Neural cell (in vitro differentiated cells): ENCODE measurements around the gene CACUL1.

Source experiments
- CTCF ChIP-seq: fragments of 450-650 bp; IDR thresholded peaks from 2 replicates; pipeline ENCODE4 v1.5.1; 2014; ENCODE audit warnings: antibody characterized with exemption, mild to moderate bottlenecking, moderate library complexity; ENCODE audit not compliant: poor library complexity, severe bottlenecking
- EP300 ChIP-seq: fragments of 450-650 bp; conservative IDR thresholded peaks from 2 replicates; pipeline ENCODE4 v1.6.1; 2014; ENCODE audit warnings: antibody characterized with exemption, mild to moderate bottlenecking, moderate library complexity; ENCODE audit not compliant: poor library complexity, severe bottlenecking
- EZH2 ChIP-seq: fragments of 200-600, 300-800 bp; shearing (Covaris generic), sonication (generic); IDR thresholded peaks from 2 replicates; pipeline ENCODE4 v1.6.1; 2014; ENCODE audit warnings: antibody characterized with exemption, low read length, borderline replicate concordance, mild to moderate bottlenecking; ENCODE audit not compliant: insufficient read depth, poor library complexity, severe bottlenecking
- MXI1 ChIP-seq: fragments of 450-650 bp; conservative IDR thresholded peaks from 2 replicates; pipeline ENCODE4 v1.6.1; 2014; ENCODE audit warnings: antibody characterized with exemption, mild to moderate bottlenecking; ENCODE audit not compliant: poor library complexity, severe bottlenecking
- POLR2AphosphoS5 ChIP-seq: IDR thresholded peaks from 2 replicates; pipeline ENCODE4 v1.6.1; 2012
- RAD21 ChIP-seq: fragments of 450-650 bp; conservative IDR thresholded peaks from 2 replicates; pipeline ENCODE4 v1.6.1; 2014; ENCODE audit warnings: antibody characterized with exemption, mild to moderate bottlenecking, moderate library complexity
- REST ChIP-seq: IDR thresholded peaks from 2 replicates; pipeline ENCODE4 v1.6.1; 2012; ENCODE audit warnings: borderline replicate concordance
- SMC3 ChIP-seq: fragments of 450-650 bp; conservative IDR thresholded peaks from 2 replicates; pipeline ENCODE4 v1.6.1; 2014; ENCODE audit warnings: antibody characterized with exemption, mild to moderate bottlenecking, moderate library complexity; ENCODE audit not compliant: poor library complexity
- TAF1 ChIP-seq: IDR thresholded peaks from 2 replicates; pipeline ENCODE4 v1.6.1; 2012; ENCODE audit warnings: low read depth

GRCh38 chr10:118672153-118672552 is 82.6 kb downstream of the CACUL1 start:
- TF ChIP-seq CTCF = no peak
- TF ChIP-seq EZH2 = no peak
- no peak for TF ChIP-seq REST
- no peak for TF ChIP-seq SMC3
- TF ChIP-seq RAD21 = no peak
- no peak for TF ChIP-seq EP300
- TF ChIP-seq MXI1 = no peak
- TF ChIP-seq POLR2AphosphoS5 = no peak
- TF ChIP-seq TAF1 = no peak
